GM19397 (cell line): ENCODE measurements around the gene TRPM2.
"Not testable (repeated sequence)": the region's sequence is repeated elsewhere in the genome, so short reads cannot be mapped to it uniquely, and the experiment has no call there.

ENCODE experiments used
- ATAC-seq: cut with Tn5 transposase; IDR thresholded peaks from one replicate; pipeline ENCODE4 v1.9.1; 2021; ENCODE audit warnings: mild to moderate bottlenecking, moderate library complexity; ENCODE audit not compliant: unreplicated experiment

Gene TRPM2

DNA sequence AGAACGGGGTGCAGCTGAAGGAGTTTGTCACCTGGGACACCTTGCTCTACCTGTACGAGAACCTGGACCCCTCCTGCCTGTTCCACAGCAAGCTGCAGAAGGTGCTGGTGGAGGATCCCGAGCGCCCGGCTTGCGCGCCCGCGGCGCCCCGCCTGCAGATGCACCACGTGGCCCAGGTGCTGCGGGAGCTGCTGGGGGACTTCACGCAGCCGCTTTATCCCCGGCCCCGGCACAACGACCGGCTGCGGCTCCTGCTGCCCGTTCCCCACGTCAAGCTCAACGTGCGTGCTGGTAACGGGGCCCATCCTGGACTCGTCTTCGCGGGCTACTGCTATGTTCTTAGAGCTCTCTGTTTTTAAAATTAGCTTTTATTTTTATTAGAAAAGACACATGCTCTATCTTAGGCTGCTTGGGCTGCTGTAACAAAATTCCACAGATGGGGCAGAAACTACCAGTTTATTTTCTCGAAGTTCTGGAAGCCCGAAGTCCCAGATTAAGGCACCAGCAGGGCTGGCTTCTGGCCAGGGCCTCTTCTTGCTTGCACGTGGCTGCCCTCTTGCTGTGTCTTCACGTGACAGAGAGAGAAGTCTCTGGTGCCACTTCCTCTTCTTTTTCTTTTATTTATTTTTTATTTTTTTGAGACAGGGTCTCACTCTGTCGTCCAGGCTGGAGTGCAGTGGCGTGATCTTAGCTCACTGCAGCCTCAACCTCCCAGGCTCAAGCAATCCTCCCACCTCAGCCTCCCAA lies 38.1 kb downstream of the TRPM2 start:
- ATAC-seq: no peak

DNA sequence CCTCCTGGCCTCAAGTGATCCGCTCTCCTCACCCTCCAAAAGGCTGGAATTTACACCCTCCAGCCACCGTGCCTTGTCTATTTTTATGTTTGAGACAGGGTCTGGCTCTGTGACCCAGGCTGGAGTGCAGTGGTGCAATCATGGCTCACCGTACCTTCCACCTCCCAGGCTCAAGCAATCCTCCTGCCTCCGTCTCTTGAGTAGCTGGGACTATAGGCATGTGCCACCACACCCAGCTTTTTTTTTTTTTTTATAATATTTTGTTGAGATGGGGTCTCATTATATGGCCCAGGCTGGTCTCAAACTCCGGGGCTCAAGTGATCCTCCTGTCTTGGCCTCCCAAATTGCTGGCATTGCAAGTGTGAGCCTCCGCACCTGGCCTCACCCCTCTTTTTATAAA lies 38.8 kb downstream of the TRPM2 start:
- ATAC-seq: no peak

DNA sequence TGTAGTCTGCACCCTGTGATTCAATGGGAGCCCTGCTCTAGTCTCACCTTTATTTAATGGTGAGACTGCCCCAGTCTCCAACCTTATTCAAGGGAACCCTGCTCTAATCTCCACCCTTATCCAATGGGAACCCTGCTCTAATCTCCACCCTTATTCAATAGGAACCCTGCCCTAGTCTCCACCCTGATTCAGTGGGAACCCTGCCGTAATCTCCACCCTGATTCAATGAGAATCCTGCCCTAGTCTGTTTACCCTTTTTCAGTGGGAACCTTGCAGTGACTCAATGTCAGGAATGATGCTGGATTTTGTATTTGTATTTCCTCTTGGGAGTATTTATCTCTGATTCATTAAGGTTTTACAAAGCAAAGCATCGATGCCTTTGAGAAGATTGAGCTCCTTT lies 39.5 kb downstream of the TRPM2 start:
- no peak for ATAC-seq

DNA sequence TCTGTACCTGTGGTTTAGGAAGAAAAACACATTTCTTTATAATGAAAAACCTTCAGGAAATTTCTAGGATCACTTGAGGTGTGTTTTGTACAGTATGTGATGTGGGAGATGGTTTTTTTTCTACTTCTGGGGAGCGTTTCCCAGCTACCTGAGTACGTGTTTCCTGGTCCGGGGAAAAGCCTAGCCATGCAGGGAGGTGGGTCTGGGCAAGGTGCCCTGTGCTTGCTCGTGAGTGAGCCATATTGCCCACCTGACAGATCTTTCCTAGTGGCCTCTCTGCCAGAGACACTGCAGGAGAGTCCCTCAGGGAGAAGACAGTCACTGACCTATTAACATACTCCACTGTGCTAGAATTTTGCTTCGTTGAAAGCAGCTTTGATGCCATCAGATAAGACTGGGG lies 41.3 kb downstream of the TRPM2 start:
- ATAC-seq: no peak

DNA sequence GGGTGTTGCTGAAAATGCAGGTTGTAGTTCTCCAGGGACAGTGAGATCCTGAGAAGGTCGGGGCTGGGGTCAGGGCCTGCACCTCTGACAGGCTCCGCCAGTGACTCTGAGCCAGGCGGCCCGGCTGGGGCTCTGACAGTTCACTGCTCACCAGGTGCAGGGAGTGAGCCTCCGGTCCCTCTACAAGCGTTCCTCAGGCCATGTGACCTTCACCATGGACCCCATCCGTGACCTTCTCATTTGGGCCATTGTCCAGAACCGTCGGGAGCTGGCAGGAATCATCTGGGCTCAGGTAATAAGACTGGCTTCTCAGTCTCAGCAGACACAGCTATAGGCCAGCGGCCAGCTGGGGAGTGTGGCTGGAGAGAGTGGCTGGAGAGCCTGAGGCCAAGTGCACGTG lies 41.8 kb downstream of the TRPM2 start:
- no peak for ATAC-seq

DNA sequence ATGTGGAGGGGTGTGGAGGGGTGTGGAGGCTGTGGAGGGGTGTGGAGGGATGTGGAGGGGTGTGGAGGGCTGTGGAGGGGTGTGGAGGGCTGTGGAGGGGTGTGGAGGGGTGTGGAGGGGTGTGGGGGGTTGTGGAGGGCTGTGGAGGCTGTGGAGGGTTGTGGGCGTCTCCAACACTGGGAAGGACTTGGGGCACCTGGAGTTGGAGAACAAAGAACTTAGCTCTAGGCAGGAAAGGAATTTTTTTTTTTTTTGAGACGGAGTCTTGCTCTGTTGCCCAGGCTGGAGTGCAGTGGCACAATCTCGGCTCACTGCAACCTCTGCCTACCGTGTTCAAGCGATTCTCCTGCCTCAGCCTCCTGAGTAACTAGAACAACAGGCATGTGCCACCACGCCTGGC lies 43.4 kb downstream of the TRPM2 start:
- not testable (repeated sequence) for ATAC-seq

DNA sequence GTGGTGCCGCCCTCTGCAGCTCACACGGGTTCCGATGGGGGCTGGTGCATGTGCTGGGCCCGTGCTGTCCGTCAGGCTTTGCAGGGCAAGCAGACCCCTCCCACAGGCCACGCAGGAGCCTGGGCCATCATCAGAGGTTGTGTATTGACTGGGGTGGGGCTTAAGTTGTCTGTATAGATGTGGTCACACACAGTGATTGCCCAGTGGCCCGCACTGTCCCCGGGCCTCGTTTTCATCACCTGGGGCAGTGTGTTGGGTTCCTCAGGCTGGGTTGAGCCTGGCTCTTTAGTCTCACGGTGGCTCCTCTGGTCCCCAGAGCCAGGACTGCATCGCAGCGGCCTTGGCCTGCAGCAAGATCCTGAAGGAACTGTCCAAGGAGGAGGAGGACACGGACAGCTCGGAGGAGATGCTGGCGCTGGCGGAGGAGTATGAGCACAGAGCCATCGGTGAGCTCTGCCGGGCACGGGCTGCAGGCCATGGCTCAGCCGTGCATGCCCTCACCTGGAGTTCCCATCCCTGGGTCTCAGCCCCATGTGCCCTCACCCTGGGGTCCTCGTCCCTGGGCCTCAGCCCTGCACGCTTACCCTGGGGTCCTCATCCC lies 44.1 kb downstream of the TRPM2 start:
- no peak for ATAC-seq

DNA sequence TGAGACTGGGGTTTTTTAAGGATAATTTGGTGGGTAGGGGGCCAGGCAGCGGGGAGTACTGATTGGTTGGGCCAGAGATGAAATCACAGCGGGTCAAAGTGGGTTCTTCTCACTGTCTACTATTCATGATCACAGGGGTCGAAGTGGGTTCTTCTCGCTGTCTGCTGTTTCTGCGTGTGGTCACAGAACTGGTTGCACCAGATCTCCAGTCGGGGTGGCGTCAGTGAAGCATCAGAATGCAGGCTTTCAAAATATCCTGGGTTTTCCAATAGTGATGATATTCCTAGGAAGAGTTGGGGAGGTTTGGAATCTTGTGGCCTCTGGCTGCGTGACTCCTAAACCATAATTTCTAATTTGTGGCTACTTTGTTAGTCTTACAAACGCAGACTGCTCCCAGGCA lies 45.1 kb downstream of the TRPM2 start:
- ATAC-seq: no peak

DNA sequence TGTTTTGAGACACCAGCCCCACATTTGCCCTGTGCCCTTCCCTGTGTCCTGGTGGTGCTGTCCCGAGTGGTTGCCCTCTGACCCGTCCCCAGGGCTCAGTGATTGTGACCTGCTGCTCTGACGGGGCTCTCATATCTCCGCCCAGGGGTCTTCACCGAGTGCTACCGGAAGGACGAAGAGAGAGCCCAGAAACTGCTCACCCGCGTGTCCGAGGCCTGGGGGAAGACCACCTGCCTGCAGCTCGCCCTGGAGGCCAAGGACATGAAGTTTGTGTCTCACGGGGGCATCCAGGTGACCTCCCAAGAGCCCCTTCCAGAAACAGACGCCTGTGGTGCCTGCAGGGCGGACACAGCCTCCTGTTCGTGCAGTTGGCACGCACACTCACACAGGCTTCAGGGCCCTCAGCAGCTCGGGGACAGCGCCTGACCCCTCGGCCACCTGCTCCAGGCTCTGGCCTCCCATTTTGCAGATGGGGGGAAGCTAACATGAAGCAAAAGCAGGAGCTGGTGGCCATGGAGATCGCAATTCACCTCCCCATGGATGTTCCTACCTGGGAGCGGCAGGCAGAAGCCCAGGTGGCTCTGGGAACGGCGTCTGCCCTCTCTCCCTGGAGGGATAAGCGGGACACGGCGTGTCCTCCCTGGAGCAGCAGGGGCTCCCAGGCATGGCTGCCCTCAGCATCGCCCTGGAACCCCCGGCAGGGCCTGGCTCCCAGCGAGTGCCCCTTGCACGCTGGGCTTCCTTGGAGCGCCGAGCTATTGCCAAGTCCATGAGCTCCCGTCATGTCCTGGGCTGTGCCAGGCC lies 45.9 kb downstream of the TRPM2 start:
- ATAC-seq: no peak

DNA sequence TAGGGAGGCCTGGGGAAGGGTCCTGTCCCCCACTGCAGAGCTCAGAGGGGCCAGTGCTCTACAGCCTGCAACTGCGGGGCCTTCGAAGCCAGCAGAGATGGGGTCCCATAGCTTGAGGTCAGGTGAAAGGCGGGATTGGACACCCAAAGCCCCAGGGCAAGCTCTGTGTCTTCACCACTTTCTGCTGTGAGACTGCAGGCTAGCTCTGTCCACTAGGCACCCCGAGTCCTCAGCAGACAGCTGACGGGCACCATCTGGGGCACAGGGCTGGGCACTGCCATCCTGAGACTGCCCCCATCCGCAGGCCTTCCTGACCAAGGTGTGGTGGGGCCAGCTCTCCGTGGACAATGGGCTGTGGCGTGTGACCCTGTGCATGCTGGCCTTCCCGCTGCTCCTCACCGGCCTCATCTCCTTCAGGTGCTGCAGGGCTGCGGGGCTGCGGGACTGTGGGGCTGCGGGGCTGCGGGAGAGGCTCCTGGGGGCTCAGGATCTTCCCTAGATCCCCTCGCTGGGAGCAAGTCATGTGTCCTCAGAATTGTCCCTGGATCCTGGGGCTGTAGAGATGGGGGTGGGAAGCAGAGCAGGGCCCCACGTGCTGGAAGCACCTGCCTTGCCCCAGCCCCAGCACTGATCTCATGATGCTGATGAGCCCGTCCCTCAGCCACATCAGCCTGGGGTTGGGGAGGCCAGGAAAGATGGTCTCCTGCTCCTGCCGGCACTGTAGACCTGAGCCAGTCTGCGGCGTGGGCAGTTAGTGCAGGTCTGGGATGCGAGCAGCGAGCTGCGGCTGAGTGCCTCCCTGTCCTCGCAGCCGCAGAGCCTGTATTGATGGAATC lies 46.8 kb downstream of the TRPM2 start:
- ATAC-seq: no peak

DNA sequence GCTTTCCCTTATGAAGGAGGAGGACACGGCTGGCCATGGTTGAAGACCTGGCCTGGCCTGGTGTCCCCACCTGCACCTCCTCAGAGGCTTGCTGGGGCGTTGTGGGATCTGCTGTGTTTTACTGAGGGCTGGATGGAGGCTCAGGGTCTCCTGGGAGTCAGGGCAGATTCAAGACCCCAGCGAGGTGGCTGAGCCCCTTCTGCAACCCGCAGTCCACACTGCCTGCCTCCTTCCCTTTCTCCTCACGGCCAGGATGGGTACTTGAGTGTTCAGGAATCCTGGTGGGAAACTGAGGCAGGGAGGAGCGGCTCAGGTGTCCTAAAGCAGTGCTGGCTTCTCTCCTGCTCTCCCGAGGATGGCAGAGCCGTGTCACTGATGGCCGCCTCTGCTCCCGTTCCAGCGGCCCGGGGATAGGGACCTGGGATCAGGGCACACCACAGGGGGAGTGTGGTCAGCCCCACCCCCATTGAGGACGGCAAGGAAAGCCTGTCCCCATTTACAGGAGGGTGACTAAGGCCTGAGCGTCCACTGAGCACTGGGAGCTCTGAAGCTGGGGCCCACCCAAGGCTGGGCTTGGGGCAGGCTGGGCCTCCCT lies 47.5 kb downstream of the TRPM2 start:
- ATAC-seq: no peak

DNA sequence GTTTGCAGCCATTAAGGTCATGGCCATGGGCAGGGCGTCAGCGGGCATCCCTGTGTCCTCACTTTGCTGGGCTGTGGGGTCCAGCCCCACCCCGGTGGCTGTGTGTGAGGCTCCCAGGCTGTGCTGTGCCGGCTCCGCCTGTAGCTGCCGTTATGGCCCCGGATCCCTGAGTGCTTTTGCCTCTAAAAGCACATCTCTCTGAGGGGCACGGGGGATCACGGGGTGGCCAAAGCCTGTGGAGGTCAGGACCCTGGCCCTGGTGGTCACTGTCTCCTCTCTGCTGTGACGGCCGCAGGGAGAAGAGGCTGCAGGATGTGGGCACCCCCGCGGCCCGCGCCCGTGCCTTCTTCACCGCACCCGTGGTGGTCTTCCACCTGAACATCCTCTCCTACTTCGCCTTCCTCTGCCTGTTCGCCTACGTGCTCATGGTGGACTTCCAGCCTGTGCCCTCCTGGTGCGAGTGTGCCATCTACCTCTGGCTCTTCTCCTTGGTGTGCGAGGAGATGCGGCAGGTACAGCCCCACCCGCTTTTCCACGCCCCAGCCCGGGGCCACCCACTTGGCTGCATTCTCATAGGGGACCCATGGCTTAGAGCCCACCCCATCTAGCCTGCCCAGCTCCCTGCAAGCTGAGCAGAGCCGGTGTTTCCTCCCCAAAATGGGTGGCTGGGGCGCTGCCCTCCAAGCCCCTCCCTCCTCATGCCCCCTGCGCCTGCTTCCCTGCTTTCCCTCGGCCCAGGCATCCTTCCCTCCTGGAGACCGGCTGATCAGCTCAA lies 48.2 kb downstream of the TRPM2 start:
- no peak for ATAC-seq

DNA sequence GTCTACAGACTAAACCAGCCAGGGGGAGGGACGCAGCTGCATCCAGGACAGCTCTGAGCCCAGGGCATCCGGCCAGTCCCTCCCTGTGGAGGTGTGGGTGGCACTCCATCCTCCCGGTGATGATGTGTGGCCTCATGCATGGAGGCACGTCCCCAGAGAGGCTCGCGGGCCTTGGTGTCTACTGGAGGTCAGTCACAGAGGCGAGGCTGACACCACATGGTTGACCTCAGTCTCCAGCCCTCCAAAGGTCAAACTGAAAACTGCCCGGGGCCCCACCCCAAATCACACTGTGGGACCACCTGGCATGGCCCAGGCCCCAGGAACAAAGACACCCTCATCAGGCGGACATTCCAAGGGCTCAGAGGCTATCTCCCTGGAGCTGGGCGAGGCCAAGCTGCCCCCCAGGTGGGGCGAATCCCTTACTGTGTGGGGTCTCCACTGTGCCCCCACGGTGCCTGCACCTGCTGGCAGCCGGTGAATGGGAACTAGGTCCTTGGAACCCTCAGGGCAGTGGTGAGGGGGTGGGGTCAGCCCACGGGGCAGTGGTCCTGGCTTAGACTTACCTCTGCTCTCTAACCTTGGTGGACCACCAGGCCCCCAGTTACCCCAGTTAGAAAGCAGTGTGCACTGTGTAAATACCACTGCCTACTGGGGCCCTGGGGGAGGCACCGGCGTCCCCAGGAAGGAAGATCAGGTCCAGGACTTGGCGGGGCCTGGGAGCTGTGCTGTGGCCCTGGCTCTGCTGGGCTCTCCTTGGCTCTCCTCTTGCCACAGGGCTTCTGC lies 49.1 kb downstream of the TRPM2 start:
- ATAC-seq: no peak

DNA sequence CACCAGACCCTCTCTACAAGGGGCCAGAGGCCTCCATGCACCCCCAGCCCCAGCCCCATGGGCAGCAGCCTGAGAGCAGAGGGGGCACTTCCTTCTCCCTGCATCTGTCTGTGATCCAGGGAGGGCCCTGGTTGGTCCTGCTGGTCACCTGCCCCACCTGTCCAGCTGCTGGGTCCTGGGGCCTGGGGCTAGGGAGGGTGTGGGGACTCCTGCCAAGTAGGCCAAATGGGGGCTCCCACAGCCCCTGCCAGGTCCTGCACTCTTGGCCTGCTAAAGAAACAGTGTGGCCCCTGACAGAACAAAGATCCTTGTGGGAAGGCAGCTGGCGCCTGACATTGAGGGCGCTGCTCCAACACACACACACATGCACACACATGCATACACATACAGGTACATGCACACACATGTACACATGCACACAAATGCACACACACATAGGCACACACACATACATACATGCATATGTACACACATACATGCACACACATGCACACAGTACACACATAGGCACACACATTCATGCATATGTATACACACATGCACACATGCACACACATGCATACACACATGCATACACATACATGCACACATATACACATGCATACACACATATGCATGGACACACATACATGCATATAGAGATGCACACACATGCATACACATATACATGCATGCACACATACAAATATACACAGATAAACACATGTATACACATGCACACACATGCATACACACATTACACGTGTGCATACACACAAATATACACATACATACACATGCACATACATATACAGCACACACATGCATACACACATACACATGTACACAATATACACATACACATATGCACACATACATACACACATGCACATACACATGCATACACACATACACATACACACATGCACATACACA lies 49.9 kb downstream of the TRPM2 start:
- no peak for ATAC-seq

DNA sequence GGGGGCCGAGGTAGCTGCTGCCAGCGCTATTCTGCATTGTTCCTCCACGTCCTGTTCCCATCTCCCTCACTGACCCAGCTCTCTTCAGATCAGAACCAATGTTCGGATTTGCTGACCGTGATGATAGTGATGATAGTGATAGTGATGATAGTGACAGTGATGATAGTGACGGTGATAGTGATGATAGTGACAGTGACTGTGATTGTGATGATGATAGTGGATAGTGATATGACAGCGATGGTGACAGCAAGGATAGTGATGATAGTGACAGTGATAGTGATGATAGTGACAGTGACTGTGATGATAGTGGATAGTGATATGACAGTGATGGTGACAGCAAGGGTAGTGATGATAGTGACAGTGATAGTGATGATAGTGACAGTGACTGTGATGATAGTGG lies 51.1 kb downstream of the TRPM2 start:
- not testable (repeated sequence) for ATAC-seq

DNA sequence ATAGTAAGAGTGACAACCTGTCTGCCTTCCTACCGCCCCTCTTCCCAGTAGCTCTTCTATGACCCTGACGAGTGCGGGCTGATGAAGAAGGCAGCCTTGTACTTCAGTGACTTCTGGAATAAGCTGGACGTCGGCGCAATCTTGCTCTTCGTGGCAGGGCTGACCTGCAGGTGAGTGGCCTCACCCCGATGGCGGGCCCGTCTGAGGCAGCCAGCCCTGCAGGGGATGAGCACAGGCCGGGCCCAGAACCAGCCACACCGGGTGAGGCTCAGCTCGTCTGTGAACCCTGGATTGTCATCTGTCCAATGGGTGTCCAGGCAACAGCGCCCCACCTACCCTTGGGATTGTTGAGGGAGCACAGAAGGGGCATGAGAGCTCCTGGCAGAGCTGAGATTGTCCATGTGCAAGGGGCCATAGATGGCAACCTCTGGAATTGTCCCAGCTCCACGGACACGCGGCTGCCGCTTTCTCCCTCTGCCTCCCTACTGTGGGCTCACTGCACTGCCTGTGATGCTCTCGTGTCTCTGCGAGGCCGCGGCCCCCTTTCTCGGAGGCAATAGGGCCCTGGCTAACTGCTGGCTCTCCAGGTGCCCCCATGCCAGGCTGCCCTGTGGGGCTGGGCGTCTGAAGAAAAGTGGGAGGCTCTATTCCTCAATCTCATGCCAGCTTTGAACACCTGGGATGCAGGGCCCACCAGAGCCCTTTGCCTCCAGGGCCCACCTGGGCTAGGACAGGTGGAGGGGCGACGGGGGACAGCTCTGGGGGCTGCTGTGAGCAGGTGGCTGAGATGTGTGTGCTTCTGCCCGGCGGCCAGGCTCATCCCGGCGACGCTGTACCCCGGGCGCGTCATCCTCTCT lies 51.9 kb downstream of the TRPM2 start:
- ATAC-seq: no peak
